Upper lobe of left lung (tissue), 4 donors: ENCODE measurements around the gene RIPOR1.

ENCODE experiments used
- EP300 ChIP-seq, 4 donors: sonication (generic); formaldehyde crosslinking; IDR thresholded peaks; one replicate each; pipeline ENCODE4 v1.5.1; 2017; ENCODE audit warnings: antibody characterized with exemption in 4 of 4, control low read depth in 2 of 4
- POLR2A ChIP-seq, 4 donors: fragments of 450-650 bp; IDR thresholded peaks; one replicate each; pipeline ENCODE4 v1.5.1; 2016 to 2017; ENCODE audit warnings: antibody characterized with exemption in 4 of 4, mild to moderate bottlenecking in 2 of 4
- POLR2AphosphoS5 ChIP-seq, 2 donors: sonication (generic); formaldehyde crosslinking; IDR thresholded peaks; one replicate each; pipeline ENCODE4 v1.5.1; 2017; ENCODE audit warnings: antibody characterized with exemption in 2 of 2

- TF ChIP-seq POLR2A (IDR thresholded peaks at IDR 0.05), result no peak
- TF ChIP-seq POLR2AphosphoS5 (IDR thresholded peaks at IDR 0.05), result no peak
- TF ChIP-seq EP300 (IDR thresholded peaks at IDR 0.05), result no peak
Measured at GRCh38 chr16:67549936-67550335, 21.3 kb downstream of the RIPOR1 start.
